ENCODE measurements around the gene KRT1.
"Not testable (repeated sequence)": the region's sequence is repeated elsewhere in the genome, so short reads cannot be mapped to it uniquely, and the experiment has no call there.

The KRT1 gene

GRCh38 chr12:52670506-52670905 is 9.7 kb downstream of the KRT1 start:
- Histone ChIP-seq H2AFZ (ENCODE audit: low read length) (no peak overlapping the region), H3K4me1 (ENCODE audit: low read length) (no peaks in the 10 kb centered on the region), H3K79me2 (ENCODE audit: low read length) (no peaks in the 10 kb centered on the region), H3K9me2 (replicated peaks; ENCODE audit: insufficient read depth, low read length) (no peaks in the 10 kb centered on the region), H3K27ac (ENCODE audit: low read length) (no peak overlapping the region), H3K9me3 (replicated peaks; ENCODE audit: insufficient read depth, low read length) (no peaks in the 10 kb centered on the region), H3F3A (ENCODE audit: insufficient read depth, low read length) (no peaks in the 10 kb centered on the region), H3K4me2 (ENCODE audit: low read depth, low read length) (no peak overlapping the region), H3K4me3 (ENCODE audit: low read length) (no peak overlapping the region), H3K27me3 (replicated peaks; ENCODE audit: insufficient read depth, low read length) (peaks cover 70% of the 10 kb centered on the region), H3K36me3 (replicated peaks; ENCODE audit: insufficient read depth, low read length) (no peaks in the 10 kb centered on the region), H3K9ac (ENCODE audit: low read length) (no peak overlapping the region), H4K20me1 (ENCODE audit: insufficient read depth, low read length) (no peaks in the 10 kb centered on the region)
- TF ChIP-seq EZH2 (optimal IDR thresholded peaks at IDR 0.05; ENCODE audit: low read depth, low read length) (no peak), CTCF (IDR thresholded peaks at IDR 0.05; ENCODE audit: low read length) (no peak), EZH2phosphoT487 (IDR thresholded peaks at IDR 0.05; ENCODE audit: low read length) (no peak)
- no peak for DNase-seq

- not testable (repeated sequence) for H3K4me3 ChIP-seq (ENCODE audit: low read length); H4K20me1 ChIP-seq (ENCODE audit: insufficient read depth, low read length); H3K9ac ChIP-seq (ENCODE audit: low read length)
These were observed 10.3 kb downstream of the KRT1 start for GRCh38 chr12:52669941-52670340.

GRCh38 chr12:52669426-52669825 is 10.8 kb downstream of the KRT1 start:
- no peaks in the 10 kb centered on the region for H3K4me1 ChIP-seq (ENCODE audit: low read length)
- H4K20me1 ChIP-seq (ENCODE audit: insufficient read depth, low read length) = no peaks in the 10 kb centered on the region
- no peaks in the 10 kb centered on the region for H3K9me2 ChIP-seq (replicated peaks; ENCODE audit: insufficient read depth, low read length)
- H3K27me3 ChIP-seq (replicated peaks; ENCODE audit: insufficient read depth, low read length) = peaks cover 71% of the 10 kb centered on the region
- no peak overlapping the region for H3K27ac ChIP-seq (ENCODE audit: low read length)
- no peak overlapping the region for H2AFZ ChIP-seq (ENCODE audit: low read length)
- no peaks in the 10 kb centered on the region for H3K9me3 ChIP-seq (replicated peaks; ENCODE audit: insufficient read depth, low read length)
- no peaks in the 10 kb centered on the region for H3K79me2 ChIP-seq (ENCODE audit: low read length)
- H3K4me2 ChIP-seq (ENCODE audit: low read depth, low read length) = no peak overlapping the region
- H3F3A ChIP-seq (ENCODE audit: insufficient read depth, low read length) = no peaks in the 10 kb centered on the region
- H3K36me3 ChIP-seq (replicated peaks; ENCODE audit: insufficient read depth, low read length) = no peaks in the 10 kb centered on the region
- DNase-seq = no peak
- no peak overlapping the region for H3K9ac ChIP-seq (ENCODE audit: low read length)
- no peak for TF ChIP-seq CTCF (IDR thresholded peaks at IDR 0.05; ENCODE audit: low read length)
- no peak for TF ChIP-seq EZH2phosphoT487 (IDR thresholded peaks at IDR 0.05; ENCODE audit: low read length)
- no peak for TF ChIP-seq EZH2 (optimal IDR thresholded peaks at IDR 0.05; ENCODE audit: low read depth, low read length)
- no peak overlapping the region for H3K4me3 ChIP-seq (ENCODE audit: low read length)

More at GRCh38 chr12:52669941-52670340, 10.3 kb downstream of the KRT1 start:
- H3K36me3 ChIP-seq (replicated peaks; ENCODE audit: insufficient read depth, low read length); H3K4me2 ChIP-seq (ENCODE audit: low read depth, low read length); H3K9me3 ChIP-seq (replicated peaks; ENCODE audit: insufficient read depth, low read length); H3F3A ChIP-seq (ENCODE audit: insufficient read depth, low read length); H3K9me2 ChIP-seq (replicated peaks; ENCODE audit: insufficient read depth, low read length); H2AFZ ChIP-seq (ENCODE audit: low read length); H3K27ac ChIP-seq (ENCODE audit: low read length); H3K4me1 ChIP-seq (ENCODE audit: low read length); DNase-seq; H3K79me2 ChIP-seq (ENCODE audit: low read length): not testable (repeated sequence)
- peaks cover 70% of the 10 kb centered on the region for H3K27me3 ChIP-seq (replicated peaks; ENCODE audit: insufficient read depth, low read length)

GRCh38 chr12:52667931-52668330 is 12.3 kb downstream of the KRT1 start:
- Histone ChIP-seq H3K9me3 (replicated peaks; ENCODE audit: insufficient read depth, low read length) (no peaks in the 10 kb centered on the region), H3K27ac (ENCODE audit: low read length) (no peak overlapping the region), H3K27me3 (replicated peaks; ENCODE audit: insufficient read depth, low read length) (peaks cover 66% of the 10 kb centered on the region), H3K4me1 (ENCODE audit: low read length) (no peaks in the 10 kb centered on the region), H3K79me2 (ENCODE audit: low read length) (no peaks in the 10 kb centered on the region), H3K4me2 (ENCODE audit: low read depth, low read length) (no peak overlapping the region), H3K9ac (ENCODE audit: low read length) (no peak overlapping the region), H3K4me3 (ENCODE audit: low read length) (no peak overlapping the region), H3K36me3 (replicated peaks; ENCODE audit: insufficient read depth, low read length) (no peaks in the 10 kb centered on the region), H3F3A (ENCODE audit: insufficient read depth, low read length) (no peaks in the 10 kb centered on the region), H3K9me2 (replicated peaks; ENCODE audit: insufficient read depth, low read length) (no peaks in the 10 kb centered on the region), H4K20me1 (ENCODE audit: insufficient read depth, low read length) (no peaks in the 10 kb centered on the region), H2AFZ (ENCODE audit: low read length) (no peak overlapping the region)
- TF ChIP-seq CTCF (IDR thresholded peaks at IDR 0.05; ENCODE audit: low read length) (no peak), EZH2phosphoT487 (IDR thresholded peaks at IDR 0.05; ENCODE audit: low read length) (no peak)
- no peak for DNase-seq
